Measurements from ENCODE around the gene NOS1.
A peak's percentile ranks its signal among the peaks of the same experiment; 100 is the strongest.
"Not testable (repeated sequence)": the region's sequence is repeated elsewhere in the genome, so short reads cannot be mapped to it uniquely, and the experiment has no call there.

Gene NOS1

DNA sequence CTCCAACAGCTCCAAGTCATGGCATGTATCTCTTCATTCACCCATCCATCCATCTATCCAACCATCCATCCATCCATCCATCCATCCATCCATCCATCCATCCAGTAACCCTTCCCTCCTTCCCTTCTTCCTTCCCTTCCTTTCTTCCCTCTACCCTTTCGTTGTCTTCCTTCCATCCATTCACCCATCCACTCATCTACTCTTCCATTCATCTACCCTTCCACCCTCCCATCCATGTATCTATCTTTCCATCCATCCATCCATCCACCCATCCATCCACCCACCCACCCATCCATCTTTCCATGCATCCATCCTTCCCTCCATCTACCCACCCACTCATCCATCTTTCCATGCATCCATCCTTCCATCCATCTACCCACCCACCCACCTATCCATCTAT, 117.9 kb downstream of the NOS1 start:
- DNase-seq = no peak

DNA sequence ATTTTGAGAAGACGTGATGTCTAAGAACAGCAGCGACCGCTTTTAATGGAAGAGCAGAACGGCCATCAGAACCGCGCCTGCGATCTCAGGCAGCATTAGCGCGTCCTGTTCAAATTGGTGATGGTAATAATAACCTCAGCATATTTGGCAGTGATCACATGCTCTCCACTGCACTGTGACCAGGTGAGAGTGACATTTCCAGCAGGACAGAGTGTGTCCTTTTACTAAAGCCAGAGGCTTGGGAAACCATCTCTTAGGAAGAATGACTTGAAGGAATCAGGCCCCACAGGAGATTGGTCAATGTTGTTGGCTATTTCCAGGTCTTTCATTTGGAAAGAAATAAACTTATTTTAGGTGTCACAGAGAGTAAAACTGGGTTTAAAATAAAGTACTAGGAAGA, 119.7 kb downstream of the NOS1 start:
- DNase-seq = no peak

DNA sequence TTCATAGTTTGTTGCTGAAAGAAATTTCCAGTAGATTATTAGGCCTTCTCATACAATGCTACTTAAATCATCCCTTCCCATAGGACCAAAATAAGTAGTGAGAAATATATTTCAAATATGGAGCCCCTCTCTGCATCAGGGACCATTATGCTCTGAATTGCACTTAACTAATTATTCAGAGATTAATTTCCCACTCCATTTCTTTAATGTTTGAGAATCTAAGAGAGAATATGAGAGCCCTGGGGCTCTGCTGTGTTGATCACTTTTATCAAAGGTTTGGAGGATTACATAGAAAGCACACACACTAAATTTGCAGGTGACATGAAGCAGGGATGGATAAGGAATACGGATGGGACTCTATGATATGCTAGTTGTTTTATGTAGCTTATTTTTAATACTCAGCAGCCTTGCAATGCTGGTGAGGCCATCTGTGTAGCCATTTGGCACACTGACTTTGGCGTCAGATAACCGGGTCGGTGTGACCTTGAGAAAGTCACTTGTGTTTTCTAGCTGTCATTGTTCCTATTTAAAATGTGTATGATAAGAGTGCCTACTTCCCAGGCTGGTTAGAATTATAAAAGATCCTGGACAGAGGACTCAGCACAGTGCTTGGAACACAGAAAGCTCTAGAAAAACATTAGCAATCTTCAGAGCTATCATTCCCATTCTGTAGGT, 121.2 kb downstream of the NOS1 start:
- no peak for DNase-seq

DNA sequence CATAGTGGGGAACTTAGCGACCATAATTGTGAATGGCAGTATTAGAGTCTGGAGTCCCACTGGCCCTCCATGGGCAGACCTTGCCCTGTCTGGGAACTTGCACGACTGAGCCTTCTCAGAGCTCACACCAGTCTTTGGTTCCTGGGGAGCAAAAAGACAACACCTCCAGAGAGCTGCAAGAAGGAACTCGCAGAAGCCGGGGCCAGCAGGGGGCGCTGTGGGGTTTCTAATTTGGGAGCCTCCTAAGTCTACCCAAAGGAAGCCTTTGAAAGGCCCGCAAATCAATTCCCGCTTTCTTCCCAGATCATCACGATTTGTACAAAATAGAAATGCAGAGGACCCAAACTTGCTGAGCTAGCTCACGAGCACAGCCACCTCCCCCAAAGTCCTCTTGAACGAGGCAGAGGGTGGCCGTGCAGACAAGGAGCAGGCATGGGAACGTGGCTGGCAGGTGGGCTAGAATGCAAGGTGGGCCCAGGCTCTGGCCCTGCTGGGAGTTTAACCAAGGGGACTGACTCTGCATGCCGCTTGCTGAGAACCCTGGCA, 124.9 kb downstream of the NOS1 start:
- peak; percentile 79 for DNase-seq

DNA sequence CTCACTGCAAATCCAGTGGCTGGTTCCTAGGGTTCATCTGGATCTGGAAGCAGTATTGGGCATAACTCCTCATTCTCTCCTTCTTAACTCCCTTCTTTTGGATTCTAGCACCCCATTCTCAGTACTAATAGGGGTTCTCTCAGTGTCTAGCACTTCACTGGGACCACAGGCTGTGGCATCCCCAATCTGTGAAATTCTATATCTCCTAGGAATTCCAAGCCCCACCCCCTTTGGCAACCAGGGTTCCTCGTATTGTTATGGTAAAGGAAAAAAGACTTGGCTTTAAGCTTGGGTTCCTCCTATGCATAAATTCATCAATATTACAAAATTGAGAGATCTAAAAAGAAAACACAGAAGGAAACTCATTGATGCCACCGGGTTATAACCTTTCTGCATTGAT, 126.2 kb downstream of the NOS1 start:
- no peak for DNase-seq

DNA sequence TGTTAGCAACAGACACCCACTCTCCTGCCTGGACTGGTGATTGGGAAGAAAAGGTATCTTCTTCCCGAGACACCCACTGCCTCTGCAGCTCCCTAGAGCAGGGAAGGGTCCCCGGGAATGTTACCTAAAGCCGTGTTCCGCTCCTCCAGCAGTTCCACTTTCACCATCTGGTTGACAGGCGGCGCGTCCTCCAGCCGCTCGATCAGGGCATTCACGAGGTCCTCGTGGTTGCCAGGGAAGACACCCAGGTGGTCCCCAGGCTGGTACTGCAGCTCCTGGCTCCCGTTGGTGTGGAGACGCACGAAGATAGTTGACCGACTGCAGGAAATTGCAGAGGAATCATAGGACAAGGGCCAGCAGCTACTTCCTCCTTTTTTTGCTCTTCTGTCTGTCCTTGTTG, 127.0 kb downstream of the NOS1 start:
- DNase-seq = no peak

DNA sequence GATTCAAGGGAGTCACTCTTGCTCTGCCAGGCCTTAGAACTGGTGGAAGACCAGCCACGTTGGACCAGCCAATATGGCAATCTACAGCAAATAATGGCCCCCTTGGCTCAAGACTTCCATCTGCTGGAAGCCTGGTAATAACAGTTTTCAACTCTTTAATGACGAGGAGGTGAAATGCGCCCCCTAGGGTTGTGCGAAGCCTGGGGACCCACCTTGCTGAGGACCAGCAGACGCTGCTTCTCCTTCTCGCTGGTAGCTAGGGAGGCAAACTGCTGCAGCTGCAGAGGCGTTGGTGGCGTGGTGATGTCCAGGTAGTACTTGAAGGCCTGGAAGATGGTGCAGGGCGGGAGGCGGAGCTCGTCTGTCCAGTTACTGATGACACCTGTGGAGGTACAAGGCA, 129.7 kb downstream of the NOS1 start:
- DNase-seq = peak; percentile 2

DNA sequence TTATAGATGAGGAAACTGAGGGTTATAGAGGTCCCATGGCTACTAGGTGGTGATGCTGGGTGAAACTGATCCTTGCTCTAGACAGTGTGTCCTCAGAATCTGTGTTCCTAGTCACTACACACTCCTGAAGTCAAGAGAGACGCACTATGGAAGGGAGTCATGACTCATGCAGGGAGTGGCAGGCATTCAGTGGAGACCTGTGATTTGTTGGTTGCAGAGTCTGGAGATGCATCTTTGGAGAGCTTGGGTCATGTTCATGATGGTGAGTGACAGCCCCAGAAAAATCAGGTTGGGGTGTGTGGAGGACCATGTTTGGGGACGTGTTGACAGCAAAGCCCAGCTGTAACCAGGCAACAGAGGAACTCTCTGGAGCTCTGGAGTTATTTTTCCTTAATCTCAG, 133.2 kb downstream of the NOS1 start:
- DNase-seq = no peak

DNA sequence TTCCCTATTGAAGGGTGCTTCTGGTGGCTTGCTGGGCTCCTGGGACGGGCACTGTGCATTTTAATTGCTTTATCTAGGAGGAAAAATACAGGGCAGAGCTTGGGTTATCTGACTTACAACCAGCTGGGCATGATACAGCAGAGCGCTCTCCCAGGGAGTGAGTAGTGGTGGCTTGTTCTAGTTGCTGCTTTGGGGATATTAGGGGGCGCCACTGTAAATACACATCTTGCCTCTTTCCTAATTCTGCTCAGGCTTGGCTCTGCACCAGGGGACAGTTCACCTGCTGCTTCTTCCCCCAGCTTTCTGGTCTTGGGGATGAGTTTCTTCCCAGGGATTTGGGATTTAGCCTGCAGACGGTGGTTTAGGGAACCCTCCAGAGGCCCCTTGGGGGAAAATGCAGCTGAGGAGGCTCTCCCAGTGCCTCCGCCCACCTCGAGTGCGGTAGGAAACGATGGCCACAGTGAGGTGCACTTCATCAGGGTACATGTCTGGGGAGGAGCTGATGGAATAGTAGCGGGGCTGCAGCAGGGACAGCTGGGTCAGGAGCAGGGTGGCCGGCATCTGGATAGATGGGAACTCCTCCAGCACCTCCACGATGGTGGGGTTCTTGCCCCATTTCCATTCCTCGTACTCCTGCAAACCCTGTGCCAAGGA, 134.3 kb downstream of the NOS1 start:
- DNase-seq = no peak

DNA sequence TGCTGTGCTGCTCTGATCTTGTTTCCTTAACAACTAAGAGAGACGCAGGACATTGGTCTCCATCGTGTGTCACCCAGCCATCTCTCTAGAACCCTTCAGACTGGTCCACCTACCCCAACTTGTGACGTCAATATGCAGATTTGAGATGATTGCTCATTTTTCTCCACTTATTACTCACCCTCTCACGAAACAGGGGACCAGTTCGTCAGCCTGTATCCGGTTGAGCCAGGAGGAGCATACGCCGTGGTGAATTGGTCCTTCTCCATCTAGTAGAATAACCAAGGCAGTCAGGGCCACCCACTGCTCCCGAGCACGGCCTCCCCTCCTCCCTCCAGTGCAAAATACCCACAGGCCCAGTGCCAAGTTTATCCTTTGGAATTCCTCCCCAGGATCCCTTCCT, 134.9 kb downstream of the NOS1 start:
- no peak for DNase-seq

DNA sequence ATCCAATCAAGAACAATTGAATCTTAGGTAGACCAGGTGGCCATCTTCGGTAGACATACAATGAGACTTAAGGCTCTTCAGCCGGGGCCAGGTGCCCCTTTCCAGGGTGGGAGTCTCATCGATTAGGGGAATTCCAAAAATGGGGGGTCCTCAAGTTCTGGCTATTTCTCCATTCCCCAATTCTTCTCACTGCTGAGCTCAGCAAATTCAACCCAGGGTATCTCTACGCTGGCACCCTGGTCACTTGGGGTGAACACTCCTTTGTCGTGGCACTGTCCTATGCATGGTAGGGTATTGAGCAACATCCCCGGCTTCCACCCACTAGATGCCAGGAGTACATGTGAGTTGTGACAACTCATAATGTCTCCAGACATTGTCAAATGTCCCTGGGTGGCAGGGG, 136.2 kb downstream of the NOS1 start:
- DNase-seq = no peak

DNA sequence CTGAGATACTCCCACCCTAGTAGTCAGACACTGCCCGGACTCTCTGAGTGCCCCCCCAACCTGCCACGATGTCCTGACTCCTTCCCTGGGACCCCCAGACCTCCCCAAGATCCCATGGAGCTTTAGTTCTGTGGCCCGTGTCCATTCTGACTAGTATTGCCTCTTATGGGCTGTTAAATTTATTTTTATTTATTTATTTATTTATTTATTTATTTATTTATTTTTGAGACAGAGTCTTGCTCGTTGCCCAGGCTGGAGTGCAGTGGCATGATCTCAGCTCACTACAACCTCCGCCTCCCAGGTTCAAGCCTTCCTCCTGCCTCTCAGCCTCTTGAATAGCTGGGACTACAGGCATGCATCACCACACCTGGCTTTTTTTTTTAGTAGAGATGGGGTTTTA, 140.5 kb downstream of the NOS1 start:
- not testable (repeated sequence) for DNase-seq

DNA sequence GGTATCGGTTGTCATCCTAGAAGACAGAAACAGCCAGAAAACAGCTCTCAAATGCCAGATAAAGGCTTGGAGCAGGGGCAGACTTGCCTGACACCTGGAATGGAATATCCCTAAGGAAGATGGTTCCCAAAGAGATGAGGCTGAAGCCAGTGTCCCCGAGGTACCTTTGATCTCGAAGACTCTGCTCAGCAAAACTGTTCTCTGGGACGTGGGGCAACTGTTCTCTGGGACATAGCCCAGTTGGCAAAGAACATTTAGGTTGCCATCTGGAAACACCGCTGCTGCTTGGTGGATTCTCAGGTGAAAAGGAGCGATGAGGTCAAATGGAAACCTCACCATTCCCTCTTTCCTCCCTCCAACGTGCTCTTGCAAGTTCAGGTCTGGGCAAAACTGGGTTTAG, 143.3 kb downstream of the NOS1 start:
- DNase-seq = no peak

DNA sequence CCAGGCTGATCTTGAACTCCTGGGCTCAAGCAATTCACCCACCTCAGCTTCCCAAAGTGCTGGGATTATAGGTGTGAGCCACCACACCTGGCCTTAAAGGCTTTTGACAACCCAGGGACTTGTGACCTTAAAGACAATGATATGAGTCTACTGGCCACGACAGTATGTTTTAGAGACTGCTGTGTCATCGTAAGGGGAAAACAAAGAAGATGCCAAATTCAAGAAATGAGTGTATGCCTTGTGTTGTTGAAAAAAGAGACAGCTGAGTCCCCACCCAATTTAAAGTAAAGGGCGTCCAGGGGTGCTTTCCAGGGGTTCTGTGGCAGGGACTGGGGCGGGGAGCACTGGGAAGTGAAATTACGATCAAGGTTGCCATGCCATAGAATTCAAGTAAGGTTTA, 144.7 kb downstream of the NOS1 start:
- no peak for DNase-seq

DNA sequence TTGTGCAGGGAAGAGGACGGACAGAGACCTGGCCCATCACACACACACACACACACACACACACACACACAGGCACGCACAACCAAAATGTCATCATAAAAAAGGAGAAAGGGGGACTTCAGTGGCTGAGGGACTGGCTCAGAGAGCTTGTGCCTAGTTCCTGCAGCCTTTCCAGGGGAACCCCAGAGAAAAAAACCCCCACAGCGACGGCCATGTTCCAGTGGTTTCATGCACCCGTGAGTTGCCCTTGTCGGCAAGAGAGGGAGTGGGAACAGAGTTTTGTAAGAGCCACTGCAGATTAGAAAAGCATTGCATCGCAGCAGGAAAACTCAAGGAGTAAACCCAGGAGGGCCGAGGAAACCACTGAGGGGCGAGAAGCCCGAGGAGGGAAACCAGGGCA, 146.6 kb downstream of the NOS1 start:
- no peak for DNase-seq

DNA sequence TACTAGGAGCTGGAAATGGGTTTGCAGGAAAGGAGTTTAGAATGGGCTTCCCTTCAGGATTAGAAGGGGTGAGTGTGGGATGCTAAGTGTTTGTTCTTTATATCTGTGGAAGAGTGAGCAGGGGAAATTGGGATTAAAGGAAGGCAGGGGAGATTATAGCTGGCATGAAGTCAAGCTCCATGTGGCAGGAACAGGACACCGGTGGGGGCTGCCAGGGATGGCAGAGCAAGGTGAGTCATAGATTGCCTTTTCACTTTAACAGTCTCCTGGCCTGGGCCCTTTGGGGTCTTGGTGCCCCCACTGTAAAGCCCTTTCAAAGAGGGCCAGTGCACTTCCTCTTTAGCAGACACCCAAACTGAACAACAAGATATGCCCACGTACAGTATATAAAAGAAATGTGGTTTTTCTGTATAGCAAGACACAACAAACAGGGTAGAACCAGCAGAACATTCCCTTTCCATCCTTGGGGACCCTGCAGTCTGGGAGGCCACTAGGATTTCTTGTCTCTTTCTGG, 148.1 kb downstream of the NOS1 start:
- DNase-seq = no peak

DNA sequence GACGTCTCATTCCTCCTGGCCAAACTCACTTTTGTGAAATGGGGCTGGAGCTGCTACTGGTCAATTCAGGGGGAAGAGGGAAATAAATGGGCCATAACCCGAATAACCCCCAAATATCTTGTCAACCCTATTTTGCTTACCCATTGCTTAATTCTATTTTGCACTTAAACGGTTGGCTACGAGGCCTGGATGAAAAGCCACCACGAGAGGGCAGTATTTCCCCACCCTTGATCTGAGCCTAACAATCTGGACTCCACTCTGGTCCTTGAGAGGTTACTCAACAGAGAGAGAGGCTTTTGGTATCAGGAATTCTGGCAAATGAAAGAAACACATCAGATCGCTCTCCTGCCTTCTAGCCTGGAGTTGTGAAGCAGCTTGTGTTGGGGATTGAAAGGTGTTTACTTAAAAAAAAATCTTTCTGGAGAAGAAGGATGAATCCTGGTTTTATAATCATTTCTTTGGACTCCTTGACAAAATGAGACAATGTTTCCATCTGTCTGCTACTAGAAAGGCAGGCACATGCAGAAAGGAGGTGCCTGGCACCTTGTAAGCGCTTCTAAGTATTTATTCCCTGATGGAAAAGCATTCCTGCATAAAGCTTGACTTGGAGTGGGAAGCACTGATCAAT, 148.7 kb downstream of the NOS1 start:
- peak; percentile 81 for DNase-seq

DNA sequence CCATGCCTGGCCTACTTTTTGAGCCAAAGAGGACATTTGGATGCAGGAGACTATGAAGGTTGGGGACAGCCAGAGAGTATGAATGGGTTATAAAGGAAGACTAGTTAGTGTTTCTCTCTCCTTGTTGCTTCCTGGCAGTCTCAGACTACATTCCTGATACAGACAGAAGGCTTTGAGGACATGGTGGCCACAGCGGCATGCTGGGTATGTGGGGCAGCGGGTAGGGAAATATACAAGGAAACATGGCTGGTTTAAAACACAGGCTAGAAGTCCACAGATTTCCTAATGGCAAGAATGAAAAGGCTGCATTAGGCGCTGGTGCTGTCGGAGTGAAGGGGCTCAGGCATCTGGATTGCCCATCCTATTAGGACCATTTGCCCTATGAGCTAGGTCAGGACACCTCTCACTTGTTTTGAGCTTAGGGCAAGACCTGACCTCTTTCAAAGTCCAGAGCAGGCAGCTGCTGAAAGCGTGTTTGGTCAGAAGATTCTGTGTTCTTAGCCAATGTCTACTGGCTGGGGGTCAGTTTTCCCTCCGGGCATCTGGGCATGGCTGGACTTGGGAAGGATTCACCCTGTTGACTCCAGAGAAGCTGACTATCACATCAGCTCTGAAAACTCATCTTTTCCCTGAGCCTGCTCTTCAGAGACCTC, 151.0 kb downstream of the NOS1 start:
- DNase-seq = no peak

DNA sequence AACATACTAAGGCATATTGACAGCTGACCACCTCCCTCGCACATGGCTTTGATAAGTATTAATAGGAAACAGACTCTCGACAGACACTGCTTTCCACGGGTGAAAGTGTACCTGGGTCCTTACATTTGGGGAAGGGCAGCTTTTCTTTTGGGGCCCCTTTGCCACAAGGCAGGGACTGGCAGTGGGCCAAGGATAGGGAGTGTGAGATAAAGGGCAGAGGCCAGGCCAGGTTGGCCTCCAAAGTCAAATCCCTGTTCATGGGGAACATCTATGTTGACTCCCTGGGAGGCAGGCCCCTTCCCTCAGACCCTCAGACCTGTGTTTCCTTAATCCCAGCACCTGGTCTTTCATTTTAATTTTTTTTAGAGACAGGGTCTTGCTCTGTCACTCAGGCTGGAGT, 151.8 kb downstream of the NOS1 start:
- DNase-seq = no peak

DNA sequence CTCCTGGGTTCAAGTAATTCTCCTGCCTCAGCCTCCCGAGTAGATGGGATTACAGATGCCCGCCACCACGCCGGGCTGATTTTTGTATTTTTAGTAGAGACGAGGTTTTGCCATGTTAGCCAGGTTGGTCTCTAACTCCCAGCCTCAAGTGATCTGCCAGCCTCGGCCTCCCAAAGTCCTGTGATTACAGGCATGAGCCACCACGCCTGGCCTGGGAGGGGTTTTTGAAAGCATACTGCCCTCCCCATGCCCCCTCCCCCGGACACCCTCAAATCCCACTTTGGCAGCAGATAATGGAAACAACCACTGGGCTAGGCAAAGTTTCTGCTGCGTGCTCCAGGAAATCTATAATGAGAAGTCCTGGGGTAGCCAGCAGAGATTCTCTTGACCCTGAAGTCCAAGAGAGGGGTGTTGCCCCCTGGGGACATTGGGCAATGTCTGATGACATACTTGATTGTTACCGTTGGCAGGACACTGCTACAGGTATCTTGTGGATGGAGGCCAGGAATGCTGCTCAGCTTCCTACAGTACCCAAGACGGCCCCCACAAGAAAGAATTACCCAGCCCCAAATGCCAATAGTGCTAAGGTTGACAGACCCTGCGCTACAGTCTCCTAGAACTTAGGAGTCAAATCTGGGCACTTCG, 152.5 kb downstream of the NOS1 start:
- no peak for DNase-seq

DNA sequence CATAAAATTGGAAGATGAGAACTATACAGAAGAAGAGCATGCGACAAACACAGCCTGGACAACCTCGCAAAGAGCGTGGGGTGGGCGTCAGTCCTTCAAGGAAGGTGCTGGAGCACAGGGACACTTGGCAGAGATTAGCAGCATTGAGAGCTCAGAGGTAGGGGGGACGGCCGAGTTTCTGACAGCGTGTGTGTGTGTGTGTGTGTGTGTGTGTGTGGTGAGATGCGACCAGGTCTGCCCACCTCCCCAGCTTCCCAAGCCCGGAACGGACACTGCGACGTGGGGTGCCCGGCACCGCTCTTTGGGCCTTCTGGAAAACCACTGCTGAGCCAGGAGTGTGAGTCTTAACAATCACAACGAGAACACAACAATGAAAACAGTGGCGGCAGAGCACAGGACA, 153.2 kb downstream of the NOS1 start:
- no peak for DNase-seq

DNA sequence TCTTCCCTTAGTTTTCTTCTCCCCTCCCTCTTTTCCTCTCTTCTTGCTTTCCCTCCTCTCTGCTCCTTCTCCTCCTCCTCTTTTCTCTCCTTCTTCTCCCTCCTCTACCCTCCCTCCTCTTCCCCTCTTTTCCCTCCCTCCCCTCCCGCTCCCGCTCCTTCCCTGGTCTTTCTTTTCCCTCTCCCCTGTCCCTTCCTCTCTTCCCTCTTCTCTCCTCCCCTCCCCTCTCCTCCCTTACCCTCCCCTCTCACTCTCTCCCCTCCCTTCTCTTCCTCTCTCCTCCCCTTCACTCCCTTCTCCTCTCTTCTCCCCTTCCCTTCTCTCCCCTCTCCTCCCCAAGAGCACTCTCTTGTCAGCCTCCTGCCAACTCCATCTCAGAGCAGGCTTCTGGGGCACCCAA, 153.8 kb downstream of the NOS1 start:
- no peak for DNase-seq

DNA sequence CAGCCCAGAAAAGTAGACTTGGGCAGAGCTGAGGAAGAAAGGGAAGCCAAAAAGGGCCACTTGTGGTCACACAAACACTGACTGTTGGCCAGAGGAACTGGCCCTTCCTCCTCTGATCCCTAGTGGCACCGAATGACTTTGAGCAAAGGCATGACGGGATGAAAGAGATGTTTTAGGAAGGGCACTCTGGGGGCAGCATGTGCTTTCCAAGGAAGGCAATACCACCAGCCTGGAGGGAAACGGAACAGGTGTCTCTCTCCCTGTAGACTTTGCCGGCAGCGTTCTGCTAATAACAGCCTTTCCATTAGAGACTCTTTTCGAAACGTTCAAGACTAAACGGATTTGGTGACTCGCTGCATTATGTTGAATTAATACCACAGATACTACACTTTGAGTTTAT, 158.9 kb downstream of the NOS1 start:
- no peak for DNase-seq
